ENCODE data around the gene SLC9A9.

SLC9A9 gene

DNA sequence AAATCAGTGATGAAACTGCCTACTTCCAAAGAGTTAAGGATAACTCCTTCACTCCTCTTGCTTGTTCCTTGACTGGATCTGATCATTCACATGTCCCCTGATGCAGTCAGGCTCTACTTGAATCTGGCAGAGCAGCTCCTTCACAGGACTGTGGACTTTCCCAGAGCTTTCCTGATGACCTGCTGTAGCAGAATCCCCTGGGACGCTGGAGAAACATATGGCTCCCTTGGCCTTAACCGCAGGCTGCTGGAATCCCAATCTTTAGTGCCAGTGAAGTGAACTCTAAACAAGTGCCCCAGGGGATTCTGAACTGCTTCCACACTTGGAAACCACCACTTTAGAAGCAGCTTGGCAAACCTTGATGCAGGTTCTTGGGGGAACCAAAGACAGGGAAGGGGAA, 510.9 kb downstream of the SLC9A9 start:
- Histone ChIP-seq H3K36me3 (ENCODE audit: control insufficient read depth, insufficient read depth, low read length) (no peaks in the 10 kb centered on the region), H3K27ac (ENCODE audit: low read depth, low read length) (no peak overlapping the region), H2BK5ac (ENCODE audit: low read length) (no peak overlapping the region), H3K9ac (ENCODE audit: low read length) (no peak overlapping the region), H3K4ac (ENCODE audit: low read depth, low read length) (no peak overlapping the region), H3K79me1 (ENCODE audit: low read length) (no peaks in the 10 kb centered on the region), H2BK15ac (replicated peaks; ENCODE audit: low read depth) (no peak overlapping the region), H3K79me2 (ENCODE audit: control insufficient read depth, insufficient read depth, low read length) (no peaks in the 10 kb centered on the region), H3K23ac (ENCODE audit: low read length) (no peak overlapping the region), H4K5ac (ENCODE audit: low read length) (no peak overlapping the region), H3K4me1 (ENCODE audit: control insufficient read depth, low read depth, low read length) (no peaks in the 10 kb centered on the region), H2AK5ac (ENCODE audit: low read length) (no peak overlapping the region), H3K4me2 (ENCODE audit: low read length) (no peak overlapping the region), H3K4me3 (ENCODE audit: low read length) (no peak overlapping the region), H4K8ac (ENCODE audit: low read depth, low read length) (no peak overlapping the region), H2BK120ac (ENCODE audit: low read depth, low read length) (no peak overlapping the region), H3K56ac (ENCODE audit: low read length) (no peak overlapping the region), H3K18ac (ENCODE audit: low read length) (no peak overlapping the region), H3K27me3 (ENCODE audit: insufficient read depth, low read length, poor library complexity) (no peaks in the 10 kb centered on the region)
- WGBS (ENCODE audit: extremely low coverage, insufficient coverage, low lambda C conversion rate): no CpG with 5 or more reads among the region's 2 CpGs
- no peak for DNase-seq

DNA sequence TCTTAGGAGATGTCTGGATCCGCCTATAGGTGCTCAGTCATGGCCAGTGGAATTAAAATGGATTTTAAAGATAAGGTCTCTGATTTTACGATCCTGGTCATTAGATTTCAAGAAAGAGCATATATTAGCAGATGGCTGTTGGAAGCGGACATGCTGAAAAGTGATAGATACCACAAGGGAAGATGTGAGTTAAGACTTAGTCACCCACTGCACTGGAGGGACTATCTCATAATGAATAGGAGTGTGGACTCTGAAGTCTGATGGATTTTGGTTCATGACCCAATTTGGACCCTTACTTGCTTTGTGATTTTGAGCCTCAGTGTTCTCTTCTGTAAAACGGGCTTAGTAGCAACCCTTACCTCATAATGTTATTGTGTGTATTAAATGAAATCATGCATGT, 514.0 kb downstream of the SLC9A9 start:
- Histone ChIP-seq H3K18ac (ENCODE audit: low read length) (no peak overlapping the region), H3K27me3 (ENCODE audit: insufficient read depth, low read length, poor library complexity) (no peaks in the 10 kb centered on the region), H3K56ac (ENCODE audit: low read length) (no peak overlapping the region), H2BK5ac (ENCODE audit: low read length) (no peak overlapping the region), H3K79me2 (ENCODE audit: control insufficient read depth, insufficient read depth, low read length) (no peaks in the 10 kb centered on the region), H3K4ac (ENCODE audit: low read depth, low read length) (no peak overlapping the region), H3K4me3 (ENCODE audit: low read length) (no peak overlapping the region), H2BK15ac (replicated peaks; ENCODE audit: low read depth) (no peak overlapping the region), H3K9ac (ENCODE audit: low read length) (no peak overlapping the region), H2AK5ac (ENCODE audit: low read length) (no peak overlapping the region), H3K79me1 (ENCODE audit: low read length) (no peaks in the 10 kb centered on the region), H3K4me2 (ENCODE audit: low read length) (no peak overlapping the region), H3K36me3 (ENCODE audit: control insufficient read depth, insufficient read depth, low read length) (no peaks in the 10 kb centered on the region), H3K4me1 (ENCODE audit: control insufficient read depth, low read depth, low read length) (no peaks in the 10 kb centered on the region), H2BK120ac (ENCODE audit: low read depth, low read length) (no peak overlapping the region), H4K5ac (ENCODE audit: low read length) (no peak overlapping the region), H3K23ac (ENCODE audit: low read length) (no peak overlapping the region), H3K27ac (ENCODE audit: low read depth, low read length) (no peak overlapping the region), H4K8ac (ENCODE audit: low read depth, low read length) (no peak overlapping the region)
- DNase-seq: no peak
- WGBS (ENCODE audit: extremely low coverage, insufficient coverage, low lambda C conversion rate): no CpG with 5 or more reads among the region's 4 CpGs

DNA sequence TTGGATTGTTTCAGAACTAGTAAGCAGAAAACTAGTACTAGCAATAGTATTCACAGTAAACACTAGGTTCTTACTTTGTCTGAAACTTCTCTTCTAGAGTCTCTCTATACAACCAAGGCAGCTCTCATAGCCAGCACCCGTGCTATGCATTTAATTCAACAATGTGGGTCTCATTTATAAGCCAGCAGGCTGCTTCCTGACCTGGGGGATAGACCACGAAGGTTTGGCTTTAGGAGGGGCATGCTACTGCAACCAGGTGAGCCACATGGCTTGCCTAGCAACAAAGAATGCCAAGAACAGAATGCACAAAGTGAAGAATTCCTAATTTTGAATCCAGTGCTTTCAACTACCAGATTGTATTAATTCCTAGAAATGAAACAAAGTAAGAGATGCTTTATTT, 514.9 kb downstream of the SLC9A9 start:
- Histone ChIP-seq H3K79me1 (ENCODE audit: low read length) (no peaks in the 10 kb centered on the region), H3K27me3 (ENCODE audit: insufficient read depth, low read length, poor library complexity) (no peaks in the 10 kb centered on the region), H3K4me1 (ENCODE audit: control insufficient read depth, low read depth, low read length) (no peaks in the 10 kb centered on the region), H4K5ac (ENCODE audit: low read length) (no peak overlapping the region), H3K27ac (ENCODE audit: low read depth, low read length) (no peak overlapping the region), H4K8ac (ENCODE audit: low read depth, low read length) (no peak overlapping the region), H3K4ac (ENCODE audit: low read depth, low read length) (no peak overlapping the region), H3K4me2 (ENCODE audit: low read length) (no peak overlapping the region), H2AK5ac (ENCODE audit: low read length) (no peak overlapping the region), H3K79me2 (ENCODE audit: control insufficient read depth, insufficient read depth, low read length) (no peaks in the 10 kb centered on the region), H3K18ac (ENCODE audit: low read length) (no peak overlapping the region), H3K56ac (ENCODE audit: low read length) (no peak overlapping the region), H3K4me3 (ENCODE audit: low read length) (no peak overlapping the region), H3K23ac (ENCODE audit: low read length) (no peak overlapping the region), H3K9ac (ENCODE audit: low read length) (no peak overlapping the region), H2BK5ac (ENCODE audit: low read length) (no peak overlapping the region), H3K36me3 (ENCODE audit: control insufficient read depth, insufficient read depth, low read length) (no peaks in the 10 kb centered on the region), H2BK15ac (replicated peaks; ENCODE audit: low read depth) (no peak overlapping the region), H2BK120ac (ENCODE audit: low read depth, low read length) (no peak overlapping the region)
- DNase-seq: no peak
- no CpG with 5 or more reads among the region's 2 CpGs for WGBS (ENCODE audit: extremely low coverage, insufficient coverage, low lambda C conversion rate)

DNA sequence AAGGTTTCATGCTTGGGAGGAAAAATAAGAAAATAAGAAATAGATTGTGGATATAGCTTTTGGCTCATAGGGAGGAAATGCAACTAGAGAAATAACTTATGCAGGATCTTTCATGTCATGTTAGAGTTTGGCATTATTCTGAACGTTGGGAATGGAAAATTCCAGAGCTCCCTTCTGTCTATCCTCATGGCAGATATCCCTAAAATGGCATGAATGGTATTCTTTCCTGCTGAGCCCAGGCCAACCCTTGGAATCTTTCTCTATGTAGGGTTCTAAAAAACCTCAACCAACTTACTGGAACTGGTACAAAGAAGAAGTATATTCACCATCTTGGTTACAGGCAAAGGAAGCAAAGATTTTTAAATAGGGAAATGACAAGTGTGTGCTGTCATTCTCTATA, 516.2 kb downstream of the SLC9A9 start:
- no peak overlapping the region for H3K23ac ChIP-seq (ENCODE audit: low read length)

DNA sequence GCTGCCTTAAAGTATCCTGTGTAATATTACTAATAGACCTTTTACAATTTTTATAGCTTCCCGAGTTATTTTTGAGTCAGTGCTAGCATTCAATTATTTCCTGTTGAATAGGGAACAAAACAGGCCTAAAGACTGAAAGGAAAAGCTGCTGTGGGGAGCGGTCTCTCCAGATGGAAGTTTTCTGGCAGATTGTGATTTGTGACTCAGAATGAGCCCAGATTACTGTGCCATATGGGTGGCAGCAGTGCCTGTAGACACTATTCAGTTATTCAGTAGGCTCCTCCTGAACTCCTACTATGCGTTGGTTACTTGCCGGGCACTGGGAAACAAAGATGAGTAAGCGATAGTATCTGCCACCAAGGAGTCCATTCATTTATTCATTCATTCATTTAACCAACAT, 516.9 kb downstream of the SLC9A9 start:
- H2BK120ac ChIP-seq (ENCODE audit: low read depth, low read length): no peak overlapping the region
- no CpG with 5 or more reads among the region's 5 CpGs for WGBS (ENCODE audit: extremely low coverage, insufficient coverage, low lambda C conversion rate)
- H4K8ac ChIP-seq (ENCODE audit: low read depth, low read length): no peak overlapping the region
- H3K23ac ChIP-seq (ENCODE audit: low read length): no peak overlapping the region
- no peaks in the 10 kb centered on the region for H3K27me3 ChIP-seq (ENCODE audit: insufficient read depth, low read length, poor library complexity)
- no peaks in the 10 kb centered on the region for H3K79me1 ChIP-seq (ENCODE audit: low read length)
- H3K36me3 ChIP-seq (ENCODE audit: control insufficient read depth, insufficient read depth, low read length): no peaks in the 10 kb centered on the region
- no peak overlapping the region for H3K4me2 ChIP-seq (ENCODE audit: low read length)
- no peak overlapping the region for H3K9ac ChIP-seq (ENCODE audit: low read length)
- H3K79me2 ChIP-seq (ENCODE audit: control insufficient read depth, insufficient read depth, low read length): no peaks in the 10 kb centered on the region
- no peak overlapping the region for H2BK5ac ChIP-seq (ENCODE audit: low read length)
- no peak overlapping the region for H4K5ac ChIP-seq (ENCODE audit: low read length)
- H3K4me1 ChIP-seq (ENCODE audit: control insufficient read depth, low read depth, low read length): no peaks in the 10 kb centered on the region
- H3K56ac ChIP-seq (ENCODE audit: low read length): no peak overlapping the region
- H2BK15ac ChIP-seq (replicated peaks; ENCODE audit: low read depth): no peak overlapping the region
- H2AK5ac ChIP-seq (ENCODE audit: low read length): no peak overlapping the region
- H3K4ac ChIP-seq (ENCODE audit: low read depth, low read length): no peak overlapping the region
- H3K4me3 ChIP-seq (ENCODE audit: low read length): no peak overlapping the region
- DNase-seq: no peak
- no peak overlapping the region for H3K27ac ChIP-seq (ENCODE audit: low read depth, low read length)
- peak overlapping the region; percentile 18 for H3K18ac ChIP-seq (ENCODE audit: low read length)

More for the DNA sequence above, 516.2 kb downstream of the SLC9A9 start:
- Histone ChIP-seq H2AK5ac (ENCODE audit: low read length) (no peak overlapping the region), H3K4ac (ENCODE audit: low read depth, low read length) (no peak overlapping the region), H3K27me3 (ENCODE audit: insufficient read depth, low read length, poor library complexity) (no peaks in the 10 kb centered on the region), H3K36me3 (ENCODE audit: control insufficient read depth, insufficient read depth, low read length) (no peaks in the 10 kb centered on the region), H2BK5ac (ENCODE audit: low read length) (no peak overlapping the region), H3K4me1 (ENCODE audit: control insufficient read depth, low read depth, low read length) (no peaks in the 10 kb centered on the region), H3K79me2 (ENCODE audit: control insufficient read depth, insufficient read depth, low read length) (no peaks in the 10 kb centered on the region), H3K4me3 (ENCODE audit: low read length) (no peak overlapping the region), H3K4me2 (ENCODE audit: low read length) (no peak overlapping the region), H2BK15ac (replicated peaks; ENCODE audit: low read depth) (peak overlapping the region; percentile 19), H3K27ac (ENCODE audit: low read depth, low read length) (no peak overlapping the region), H3K56ac (ENCODE audit: low read length) (no peak overlapping the region), H3K79me1 (ENCODE audit: low read length) (no peaks in the 10 kb centered on the region), H3K9ac (ENCODE audit: low read length) (no peak overlapping the region), H4K5ac (ENCODE audit: low read length) (no peak overlapping the region), H4K8ac (ENCODE audit: low read depth, low read length) (no peak overlapping the region), H3K18ac (ENCODE audit: low read length) (no peak overlapping the region), H2BK120ac (ENCODE audit: low read depth, low read length) (no peak overlapping the region)
- peak; percentile 34 for DNase-seq
- no CpG with 5 or more reads among the region's 1 CpG for WGBS (ENCODE audit: extremely low coverage, insufficient coverage, low lambda C conversion rate)

DNA sequence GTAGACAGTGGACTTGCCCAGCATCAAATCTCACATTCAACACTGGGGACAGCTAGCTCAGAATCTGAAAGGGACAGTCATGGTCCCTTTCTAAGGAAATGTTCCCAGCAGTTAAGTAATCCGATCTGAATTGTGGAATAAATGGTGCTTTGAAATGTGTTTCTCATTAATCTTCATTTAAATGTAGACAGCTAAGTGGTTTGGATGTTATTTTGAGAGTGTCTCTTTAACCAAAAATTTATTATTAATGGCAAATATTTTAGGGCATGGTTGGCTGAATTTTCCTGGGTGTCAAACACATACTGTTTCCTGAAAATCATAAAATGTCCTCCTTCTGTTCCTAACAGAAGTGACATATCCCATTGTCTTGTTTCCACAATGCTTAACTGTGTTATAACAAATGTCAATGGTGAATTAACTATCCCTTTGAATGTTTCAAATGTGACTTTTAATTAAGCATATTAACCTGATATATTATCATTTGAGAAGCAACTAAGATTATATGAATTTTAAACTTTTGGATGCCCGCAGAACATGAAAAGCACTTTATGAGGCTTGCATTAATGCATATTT, 517.9 kb downstream of the SLC9A9 start:
- no peak overlapping the region for H3K56ac ChIP-seq (ENCODE audit: low read length)
- no peaks in the 10 kb centered on the region for H3K4me1 ChIP-seq (ENCODE audit: control insufficient read depth, low read depth, low read length)
- H3K4me2 ChIP-seq (ENCODE audit: low read length): no peak overlapping the region
- H2BK120ac ChIP-seq (ENCODE audit: low read depth, low read length): no peak overlapping the region
- H3K27me3 ChIP-seq (ENCODE audit: insufficient read depth, low read length, poor library complexity): no peaks in the 10 kb centered on the region
- no peak overlapping the region for H4K8ac ChIP-seq (ENCODE audit: low read depth, low read length)
- DNase-seq: no peak
- no peak overlapping the region for H3K9ac ChIP-seq (ENCODE audit: low read length)
- H2BK15ac ChIP-seq (replicated peaks; ENCODE audit: low read depth): no peak overlapping the region
- no peak overlapping the region for H3K18ac ChIP-seq (ENCODE audit: low read length)
- no peak overlapping the region for H3K4me3 ChIP-seq (ENCODE audit: low read length)
- no peaks in the 10 kb centered on the region for H3K79me1 ChIP-seq (ENCODE audit: low read length)
- no peaks in the 10 kb centered on the region for H3K36me3 ChIP-seq (ENCODE audit: control insufficient read depth, insufficient read depth, low read length)
- H2BK5ac ChIP-seq (ENCODE audit: low read length): no peak overlapping the region
- H3K4ac ChIP-seq (ENCODE audit: low read depth, low read length): no peak overlapping the region
- H3K27ac ChIP-seq (ENCODE audit: low read depth, low read length): no peak overlapping the region
- H4K5ac ChIP-seq (ENCODE audit: low read length): no peak overlapping the region
- no peaks in the 10 kb centered on the region for H3K79me2 ChIP-seq (ENCODE audit: control insufficient read depth, insufficient read depth, low read length)
- H2AK5ac ChIP-seq (ENCODE audit: low read length): no peak overlapping the region
- no peak overlapping the region for H3K23ac ChIP-seq (ENCODE audit: low read length)
- WGBS (ENCODE audit: extremely low coverage, insufficient coverage, low lambda C conversion rate): no CpG with 5 or more reads among the region's 2 CpGs
